Suprapubic skin (tissue), 4 donors: ENCODE measurements around the gene KDM2A. TPM values are rescaled to one million over a fixed set of nuclear protein-coding genes. Genes with fewer than 3 reads are reported as not detected.
"Not testable (repeated sequence)": the region's sequence is repeated elsewhere in the genome, so short reads cannot be mapped to it uniquely, and the experiment has no call there.

Experiments
- DNase-seq, 2 donors: peaks; one replicate each; pipeline ENCODE4 v3.0.0-alpha.2; 2019; ENCODE audit warnings: low spot score in 2 of 2
- H3K27ac ChIP-seq: fragments of 200-600 bp; sonication (generic); one replicate; pipeline ENCODE4 v1.5.1; 2019
- H3K27me3 ChIP-seq: fragments of 200-600 bp; sonication (generic); one replicate; pipeline ENCODE4 v1.5.1; 2019
- H3K36me3 ChIP-seq: fragments of 200-600 bp; sonication (generic); one replicate; pipeline ENCODE4 v1.5.1; 2019
- H3K4me1 ChIP-seq: fragments of 200-600 bp; sonication (generic); one replicate; pipeline ENCODE4 v1.5.1; 2019
- H3K4me3 ChIP-seq: fragments of 200-600 bp; sonication (generic); one replicate; pipeline ENCODE4 v1.5.1; 2019; ENCODE audit warnings: mild to moderate bottlenecking
- H3K9me3 ChIP-seq: fragments of 200-600 bp; sonication (generic); one replicate; pipeline ENCODE4 v1.5.1; 2019
- EP300 ChIP-seq: sonication (generic); formaldehyde crosslinking; IDR thresholded peaks from one replicate; pipeline ENCODE4 v1.6.1; 2017; ENCODE audit warnings: antibody characterized with exemption
- POLR2A ChIP-seq, 2 donors: fragments of 450-650 bp; IDR thresholded peaks; one replicate each; pipeline ENCODE4 v1.6.1; 2017; ENCODE audit warnings: antibody characterized with exemption in 2 of 2, mild to moderate bottlenecking in 2 of 2, moderate library complexity in 2 of 2
- POLR2AphosphoS5 ChIP-seq, 3 donors: sonication (generic); formaldehyde crosslinking; IDR thresholded peaks; one replicate each; pipeline ENCODE4 v1.6.1; 2017; ENCODE audit warnings: antibody characterized with exemption in 3 of 3
- WGBS: methylation state at CpG from one replicate; pipeline ENCODE4 v1.1.5; 2018; 5-methylcytosine and 5-hydroxymethylcytosine counted together
- total RNA-seq, 4 donors: library from RNA; depleted of rRNA; stranded (reverse); fragments of >200 nt; gene quantifications; one replicate each; pipeline ENCODE4 v1.1.0, GENCODE V29; 2016
- TF ChIP-seq, protein P1 (sequence below), 2 donors: fragments of 200-600 bp in 1 of 2; fragments of 450-650 bp in 1 of 2; sonication (generic) in 1 of 2; IDR thresholded peaks; one replicate each; pipeline ENCODE4 v1.5.1; 2016 to 2019; ENCODE audit warnings: antibody characterized with exemption in 2 of 2, mild to moderate bottlenecking in 1 of 2, moderate library complexity in 1 of 2

The KDM2A gene
- total RNA-seq, 4 donors from 2014 or later = 76.0 to 142 (median 84.8) TPM

DNA sequence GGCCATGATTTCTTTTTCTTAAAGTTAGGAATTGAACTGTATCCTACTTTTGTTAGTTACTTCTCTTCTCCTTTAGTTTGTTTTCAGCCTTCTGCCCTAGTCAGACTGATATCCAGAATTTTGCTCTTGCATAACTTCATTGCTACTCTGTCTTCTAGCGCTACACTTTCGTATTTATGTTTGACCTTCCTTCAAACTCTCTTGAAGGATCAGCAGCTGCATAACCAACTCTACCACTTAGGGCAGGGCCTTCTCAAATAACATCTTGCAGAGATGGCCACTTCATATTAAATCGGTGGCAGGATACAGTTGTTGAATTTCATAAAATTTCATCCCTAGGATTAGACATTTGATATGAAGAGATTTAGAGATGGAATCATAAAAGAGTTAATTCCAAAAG, 43.9 kb downstream of the KDM2A start:
- Histone ChIP-seq H3K4me1 (peaks cover 22% of the 10 kb centered on the region), H3K36me3 (no peaks in the 10 kb centered on the region), H3K27me3 (no peaks in the 10 kb centered on the region), H3K9me3 (no peaks in the 10 kb centered on the region), H3K4me3 (no peak overlapping the region), H3K27ac (no peak overlapping the region)
- WGBS = 89% methylated on average over 3 of the region's 3 CpGs
- no peak for DNase-seq
- TF ChIP-seq POLR2AphosphoS5 (IDR thresholded peaks at IDR 0.05) (no peak), POLR2A (IDR thresholded peaks at IDR 0.05) (no peak), EP300 (no peak)
- TF ChIP-seq, protein P1, sequence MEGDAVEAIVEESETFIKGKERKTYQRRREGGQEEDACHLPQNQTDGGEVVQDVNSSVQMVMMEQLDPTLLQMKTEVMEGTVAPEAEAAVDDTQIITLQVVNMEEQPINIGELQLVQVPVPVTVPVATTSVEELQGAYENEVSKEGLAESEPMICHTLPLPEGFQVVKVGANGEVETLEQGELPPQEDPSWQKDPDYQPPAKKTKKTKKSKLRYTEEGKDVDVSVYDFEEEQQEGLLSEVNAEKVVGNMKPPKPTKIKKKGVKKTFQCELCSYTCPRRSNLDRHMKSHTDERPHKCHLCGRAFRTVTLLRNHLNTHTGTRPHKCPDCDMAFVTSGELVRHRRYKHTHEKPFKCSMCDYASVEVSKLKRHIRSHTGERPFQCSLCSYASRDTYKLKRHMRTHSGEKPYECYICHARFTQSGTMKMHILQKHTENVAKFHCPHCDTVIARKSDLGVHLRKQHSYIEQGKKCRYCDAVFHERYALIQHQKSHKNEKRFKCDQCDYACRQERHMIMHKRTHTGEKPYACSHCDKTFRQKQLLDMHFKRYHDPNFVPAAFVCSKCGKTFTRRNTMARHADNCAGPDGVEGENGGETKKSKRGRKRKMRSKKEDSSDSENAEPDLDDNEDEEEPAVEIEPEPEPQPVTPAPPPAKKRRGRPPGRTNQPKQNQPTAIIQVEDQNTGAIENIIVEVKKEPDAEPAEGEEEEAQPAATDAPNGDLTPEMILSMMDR (IDR thresholded peaks at IDR 0.05) = no peak

GRCh38 chr11:67165623-67166022, 46.6 kb downstream of the KDM2A start:
- H3K27me3 ChIP-seq = no peaks in the 10 kb centered on the region
- H3K4me3 ChIP-seq = no peak overlapping the region
- DNase-seq = no peak
- H3K27ac ChIP-seq = no peak overlapping the region
- H3K36me3 ChIP-seq = no peaks in the 10 kb centered on the region
- WGBS = 90% methylated on average over 1 of the region's 1 CpG
- TF ChIP-seq POLR2AphosphoS5 (IDR thresholded peaks at IDR 0.05) = no peak
- TF ChIP-seq EP300 = no peak
- TF ChIP-seq, protein P1 (IDR thresholded peaks at IDR 0.05) = no peak
- TF ChIP-seq POLR2A (IDR thresholded peaks at IDR 0.05) = no peak
- H3K9me3 ChIP-seq = no peaks in the 10 kb centered on the region
- peaks cover 14% of the 10 kb centered on the region for H3K4me1 ChIP-seq

DNA sequence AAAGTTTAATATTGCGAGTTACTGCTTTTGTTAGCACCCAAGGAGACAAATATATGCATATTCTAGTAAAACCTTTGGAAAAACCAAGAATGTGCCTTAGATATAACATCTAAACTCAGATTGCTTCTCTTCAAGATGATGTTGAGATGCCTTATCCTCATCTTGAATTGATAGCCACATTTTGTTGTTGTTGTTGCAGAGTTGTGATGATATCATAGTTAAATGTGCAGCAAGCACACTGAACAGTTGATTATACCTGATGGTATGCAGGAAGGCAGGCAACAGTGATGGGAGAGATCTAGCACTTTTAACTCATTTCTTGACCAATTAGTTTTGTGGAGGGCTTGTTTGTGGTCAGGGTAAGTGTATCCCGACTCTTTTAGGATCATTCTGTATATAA, 48.0 kb downstream of the KDM2A start:
- H3K36me3 ChIP-seq = no peaks in the 10 kb centered on the region
- TF ChIP-seq POLR2AphosphoS5 (IDR thresholded peaks at IDR 0.05) (no peak), POLR2A (IDR thresholded peaks at IDR 0.05) (no peak), EP300 (no peak)
- TF ChIP-seq, protein P1 (IDR thresholded peaks at IDR 0.05) = no peak
- peaks cover 11% of the 10 kb centered on the region for H3K4me1 ChIP-seq
- H3K9me3 ChIP-seq = no peaks in the 10 kb centered on the region
- DNase-seq = no peak
- no peak overlapping the region for H3K27ac ChIP-seq
- H3K27me3 ChIP-seq = no peaks in the 10 kb centered on the region
- WGBS = 91% methylated on average over 2 of the region's 2 CpGs
- H3K4me3 ChIP-seq = no peak overlapping the region

DNA sequence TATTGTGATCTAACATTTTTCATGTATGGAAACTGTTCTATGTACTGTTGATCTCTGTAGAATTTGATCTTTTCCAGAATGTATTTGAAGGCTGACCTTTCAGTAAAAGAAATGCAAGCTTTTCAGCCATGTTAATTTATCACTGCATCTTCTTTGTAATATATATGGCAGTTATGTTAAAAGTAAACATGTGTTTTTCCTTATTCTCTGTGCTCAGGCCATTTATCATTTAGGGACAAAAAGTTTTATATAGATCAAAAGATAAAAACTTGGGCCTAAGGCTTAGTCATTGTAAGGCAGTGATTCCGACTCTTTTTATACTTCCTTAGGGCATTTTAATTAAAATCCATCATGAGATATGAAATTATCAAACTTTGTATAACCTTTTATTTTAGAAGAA, 48.7 kb downstream of the KDM2A start:
- 66% methylated on average over 1 of the region's 1 CpG for WGBS
- TF ChIP-seq POLR2AphosphoS5 (IDR thresholded peaks at IDR 0.05) (no peak), EP300 (no peak), POLR2A (IDR thresholded peaks at IDR 0.05) (no peak)
- TF ChIP-seq, protein P1 (IDR thresholded peaks at IDR 0.05) = no peak
- Histone ChIP-seq H3K27me3 (no peaks in the 10 kb centered on the region), H3K4me3 (no peak overlapping the region), H3K4me1 (peaks cover 11% of the 10 kb centered on the region), H3K36me3 (no peaks in the 10 kb centered on the region), H3K27ac (no peak overlapping the region), H3K9me3 (no peaks in the 10 kb centered on the region)
- no peak for DNase-seq

- not testable (repeated sequence) for H3K27ac ChIP-seq, DNase-seq, H3K4me3 ChIP-seq, H3K27me3 ChIP-seq, H3K36me3 ChIP-seq, H3K9me3 ChIP-seq
- H3K4me1 ChIP-seq = peaks cover 11% of the 10 kb centered on the region
- WGBS = 92% methylated on average over 9 of the region's 9 CpGs
These were observed 49.8 kb downstream of the KDM2A start for GRCh38 chr11:67168911-67169310.

DNA sequence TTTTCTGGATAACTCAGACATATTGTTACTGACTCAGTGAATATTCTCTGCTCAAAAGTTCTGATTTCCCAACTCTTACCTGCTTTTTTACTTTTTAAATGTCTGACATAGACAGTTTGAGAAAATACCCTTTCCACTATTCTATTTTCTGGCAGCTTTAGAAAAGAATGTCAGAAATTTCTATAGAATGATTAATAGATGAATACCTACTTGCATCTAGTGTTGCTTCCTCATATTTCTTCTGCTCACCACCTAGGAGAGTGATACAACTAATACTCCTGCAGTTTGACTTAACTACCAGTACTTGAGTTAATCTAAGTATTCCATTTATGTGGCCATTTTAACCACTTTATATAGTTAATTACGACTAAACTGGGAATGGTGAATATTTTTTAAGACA, 55.2 kb downstream of the KDM2A start:
- Histone ChIP-seq H3K36me3 (peaks cover 5% of the 10 kb centered on the region), H3K4me1 (peaks cover 3% of the 10 kb centered on the region), H3K27ac (no peak overlapping the region), H3K27me3 (no peaks in the 10 kb centered on the region), H3K9me3 (no peaks in the 10 kb centered on the region), H3K4me3 (no peak overlapping the region)
- WGBS = 88% methylated on average over 1 of the region's 1 CpG
- TF ChIP-seq POLR2A (IDR thresholded peaks at IDR 0.05) (no peak), EP300 (no peak), POLR2AphosphoS5 (IDR thresholded peaks at IDR 0.05) (no peak)
- TF ChIP-seq, protein P1 (IDR thresholded peaks at IDR 0.05) = no peak
- DNase-seq = no peak
